ENCODE measurements around the gene HOXA10. TPM values are rescaled to one million over a fixed set of nuclear protein-coding genes. Genes with fewer than 3 reads are reported as not detected.

HOXA10 gene
- total RNA-seq, 1 donor from 2014 or later = not detected

- Histone ChIP-seq H3K4me3 (peak overlapping the region; percentile 43), H3K9me3 (replicated peaks) (no peaks in the 10 kb centered on the region), H3K27me3 (ENCODE audit: low read depth) (peaks cover 99% of the 10 kb centered on the region), H3K4me1 (peaks cover 32% of the 10 kb centered on the region), H3K27ac (replicated peaks) (no peak overlapping the region), H3K36me3 (no peaks in the 10 kb centered on the region)
- no peak for TF ChIP-seq CTCF (IDR thresholded peaks at IDR 0.05; ENCODE audit: borderline replicate concordance)
- intact Hi-C loops (cut with micrococcal nuclease) = loop anchor here (5.0 kb wide), 1 partner anchor 878 kb away; no protein-coding TSS in a partner anchor
- DNase-seq = no peak
Measured at GRCh38 chr7:27198871-27199801, 25.0 kb upstream of the HOXA10 start.

GRCh38 chr7:27198138-27198841, 24.2 kb upstream of the HOXA10 start:
- H3K27me3 ChIP-seq (ENCODE audit: low read depth) = peaks cover 99% of the 10 kb centered on the region
- peaks cover 37% of the 10 kb centered on the region for H3K4me1 ChIP-seq
- peak overlapping the region; percentile 43 for H3K4me3 ChIP-seq
- no peaks in the 10 kb centered on the region for H3K9me3 ChIP-seq (replicated peaks)
- H3K27ac ChIP-seq (replicated peaks) = no peak overlapping the region
- no peaks in the 10 kb centered on the region for H3K36me3 ChIP-seq
- no peak for DNase-seq
- intact Hi-C loops (cut with micrococcal nuclease) = loop anchor here (5.0 kb wide), 1 partner anchor 879 kb away; no protein-coding TSS in a partner anchor
- no peak for TF ChIP-seq CTCF (IDR thresholded peaks at IDR 0.05; ENCODE audit: borderline replicate concordance)

GRCh38 chr7:27197137-27198042, 23.3 kb upstream of the HOXA10 start:
- TF ChIP-seq CTCF (IDR thresholded peaks at IDR 0.05; ENCODE audit: borderline replicate concordance) = no peak
- no peak overlapping the region for H3K4me3 ChIP-seq
- peaks cover 99% of the 10 kb centered on the region for H3K27me3 ChIP-seq (ENCODE audit: low read depth)
- no peak for DNase-seq
- H3K9me3 ChIP-seq (replicated peaks) = no peaks in the 10 kb centered on the region
- H3K27ac ChIP-seq (replicated peaks) = no peak overlapping the region
- no peaks in the 10 kb centered on the region for H3K36me3 ChIP-seq
- H3K4me1 ChIP-seq = peaks cover 45% of the 10 kb centered on the region
- intact Hi-C loops (cut with micrococcal nuclease) = loop anchor here (5.0 kb wide), 1 partner anchor 880 kb away; no protein-coding TSS in a partner anchor

GRCh38 chr7:27196287-27196767, 22.2 kb upstream of the HOXA10 start:
- intact Hi-C loops (cut with micrococcal nuclease) = loop anchor here (5.0 kb wide), 1 partner anchor 881 kb away; no protein-coding TSS in a partner anchor
- H3K4me1 ChIP-seq = peaks cover 44% of the 10 kb centered on the region
- DNase-seq = peak; percentile 83
- no peaks in the 10 kb centered on the region for H3K9me3 ChIP-seq (replicated peaks)
- H3K27ac ChIP-seq (replicated peaks) = no peak overlapping the region
- no peaks in the 10 kb centered on the region for H3K36me3 ChIP-seq
- peak; percentile 84 for TF ChIP-seq CTCF (IDR thresholded peaks at IDR 0.05; ENCODE audit: borderline replicate concordance)
- H3K4me3 ChIP-seq = no peak overlapping the region
- peaks cover 99% of the 10 kb centered on the region for H3K27me3 ChIP-seq (ENCODE audit: low read depth)
